HCT116 (cell line): ENCODE measurements around the gene ZFX.

Experiments
- TCF7L2 ChIP-seq: IDR thresholded peaks from 2 replicates; pipeline ENCODE4 v1.7.0; 2011; ENCODE audit warnings: borderline replicate concordance, inconsistent platforms; ENCODE audit not compliant: insufficient read depth, insufficient read length; ENCODE audit errors: extremely low read depth
- YY1 ChIP-seq: IDR thresholded peaks from 2 replicates; pipeline ENCODE4 v1.6.1; 2011; ENCODE audit warnings: low read length, low read depth, moderate library complexity, mild to moderate bottlenecking; ENCODE audit not compliant: insufficient replicate concordance; ENCODE audit errors: extremely low read depth
- ZNF274 ChIP-seq: fragments of 200-500 bp; sonication (Bioruptor generic); IDR thresholded peaks from 2 replicates; pipeline ENCODE4 v1.6.1; 2014; ENCODE audit warnings: mild to moderate bottlenecking, low read depth, low read length, inconsistent platforms
- TF ChIP-seq, protein P1 (sequence below), 3 experiments: fragments of 200-600 bp in 1 of 3; sonication (generic) in 1 of 3; IDR thresholded peaks in 2 of 3; conservative IDR thresholded peaks in 1 of 3; 2 replicates each; pipeline ENCODE4 v1.5.1; 2012 to 2017; ENCODE audit warnings: low read depth in 2 of 3, low read length in 2 of 3, antibody characterized with exemption in 1 of 3, borderline replicate concordance in 1 of 3, control low read depth in 1 of 3, mild to moderate bottlenecking in 1 of 3, mixed read lengths in 1 of 3, mixed run types in 1 of 3, moderate library complexity in 1 of 3; ENCODE audit not compliant: insufficient read depth in 1 of 3
- TF ChIP-seq, protein P2 (sequence below): IDR thresholded peaks from 2 replicates; pipeline ENCODE4 v1.6.1; 2012; ENCODE audit warnings: low read depth
- TF ChIP-seq, protein P3 (sequence below): IDR thresholded peaks from 2 replicates; pipeline ENCODE4 v1.6.1; 2012

DNA sequence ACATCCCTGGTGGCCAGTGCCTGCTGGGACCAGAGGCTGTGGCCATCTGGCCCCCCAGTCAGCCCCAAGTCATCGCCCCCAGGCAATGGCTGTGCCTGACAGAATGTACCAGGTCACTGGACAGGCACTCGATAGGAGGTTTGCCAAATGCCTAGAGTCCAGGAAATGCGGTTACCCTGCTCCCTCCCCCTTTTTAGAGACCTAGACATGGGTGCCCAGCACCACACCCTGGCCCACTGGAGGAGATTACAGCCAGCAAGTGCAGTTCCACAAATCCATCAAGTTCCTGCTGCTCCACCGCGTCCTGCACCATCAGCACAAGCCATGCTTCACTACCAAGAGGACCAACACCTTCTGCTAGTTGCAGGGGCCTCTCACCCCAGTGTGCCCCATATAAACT, 16.2 kb upstream of the ZFX start:
- TF ChIP-seq, protein P1, sequence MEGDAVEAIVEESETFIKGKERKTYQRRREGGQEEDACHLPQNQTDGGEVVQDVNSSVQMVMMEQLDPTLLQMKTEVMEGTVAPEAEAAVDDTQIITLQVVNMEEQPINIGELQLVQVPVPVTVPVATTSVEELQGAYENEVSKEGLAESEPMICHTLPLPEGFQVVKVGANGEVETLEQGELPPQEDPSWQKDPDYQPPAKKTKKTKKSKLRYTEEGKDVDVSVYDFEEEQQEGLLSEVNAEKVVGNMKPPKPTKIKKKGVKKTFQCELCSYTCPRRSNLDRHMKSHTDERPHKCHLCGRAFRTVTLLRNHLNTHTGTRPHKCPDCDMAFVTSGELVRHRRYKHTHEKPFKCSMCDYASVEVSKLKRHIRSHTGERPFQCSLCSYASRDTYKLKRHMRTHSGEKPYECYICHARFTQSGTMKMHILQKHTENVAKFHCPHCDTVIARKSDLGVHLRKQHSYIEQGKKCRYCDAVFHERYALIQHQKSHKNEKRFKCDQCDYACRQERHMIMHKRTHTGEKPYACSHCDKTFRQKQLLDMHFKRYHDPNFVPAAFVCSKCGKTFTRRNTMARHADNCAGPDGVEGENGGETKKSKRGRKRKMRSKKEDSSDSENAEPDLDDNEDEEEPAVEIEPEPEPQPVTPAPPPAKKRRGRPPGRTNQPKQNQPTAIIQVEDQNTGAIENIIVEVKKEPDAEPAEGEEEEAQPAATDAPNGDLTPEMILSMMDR (IDR thresholded peaks at IDR 0.05 in 2 of 3, conservative IDR thresholded peaks at IDR 0.05 in 1 of 3; ENCODE audit: borderline replicate concordance in 1 of 3, insufficient read depth in 1 of 3, low read depth in 2 of 3, low read length in 2 of 3), result no peak
- TF ChIP-seq, protein P2, sequence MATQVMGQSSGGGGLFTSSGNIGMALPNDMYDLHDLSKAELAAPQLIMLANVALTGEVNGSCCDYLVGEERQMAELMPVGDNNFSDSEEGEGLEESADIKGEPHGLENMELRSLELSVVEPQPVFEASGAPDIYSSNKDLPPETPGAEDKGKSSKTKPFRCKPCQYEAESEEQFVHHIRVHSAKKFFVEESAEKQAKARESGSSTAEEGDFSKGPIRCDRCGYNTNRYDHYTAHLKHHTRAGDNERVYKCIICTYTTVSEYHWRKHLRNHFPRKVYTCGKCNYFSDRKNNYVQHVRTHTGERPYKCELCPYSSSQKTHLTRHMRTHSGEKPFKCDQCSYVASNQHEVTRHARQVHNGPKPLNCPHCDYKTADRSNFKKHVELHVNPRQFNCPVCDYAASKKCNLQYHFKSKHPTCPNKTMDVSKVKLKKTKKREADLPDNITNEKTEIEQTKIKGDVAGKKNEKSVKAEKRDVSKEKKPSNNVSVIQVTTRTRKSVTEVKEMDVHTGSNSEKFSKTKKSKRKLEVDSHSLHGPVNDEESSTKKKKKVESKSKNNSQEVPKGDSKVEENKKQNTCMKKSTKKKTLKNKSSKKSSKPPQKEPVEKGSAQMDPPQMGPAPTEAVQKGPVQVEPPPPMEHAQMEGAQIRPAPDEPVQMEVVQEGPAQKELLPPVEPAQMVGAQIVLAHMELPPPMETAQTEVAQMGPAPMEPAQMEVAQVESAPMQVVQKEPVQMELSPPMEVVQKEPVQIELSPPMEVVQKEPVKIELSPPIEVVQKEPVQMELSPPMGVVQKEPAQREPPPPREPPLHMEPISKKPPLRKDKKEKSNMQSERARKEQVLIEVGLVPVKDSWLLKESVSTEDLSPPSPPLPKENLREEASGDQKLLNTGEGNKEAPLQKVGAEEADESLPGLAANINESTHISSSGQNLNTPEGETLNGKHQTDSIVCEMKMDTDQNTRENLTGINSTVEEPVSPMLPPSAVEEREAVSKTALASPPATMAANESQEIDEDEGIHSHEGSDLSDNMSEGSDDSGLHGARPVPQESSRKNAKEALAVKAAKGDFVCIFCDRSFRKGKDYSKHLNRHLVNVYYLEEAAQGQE, result no peak
- TF ChIP-seq YY1 (no peak), ZNF274 (no peak), TCF7L2 (no peak)
- TF ChIP-seq, protein P3, sequence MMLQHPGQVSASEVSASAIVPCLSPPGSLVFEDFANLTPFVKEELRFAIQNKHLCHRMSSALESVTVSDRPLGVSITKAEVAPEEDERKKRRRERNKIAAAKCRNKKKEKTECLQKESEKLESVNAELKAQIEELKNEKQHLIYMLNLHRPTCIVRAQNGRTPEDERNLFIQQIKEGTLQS, result no peak
